OCI-LY3 (cell line): ENCODE results near the gene DYNC2I2.
"Not testable (repeated sequence)": the region's sequence is repeated elsewhere in the genome, so short reads cannot be mapped to it uniquely, and the experiment has no call there.

Experiments used
- H2AFZ ChIP-seq: fragments of 200-600, 300-600 bp; shearing (Covaris generic); 2 replicates; pipeline ENCODE4 v1.6.0; 2014; ENCODE audit warnings: antibody characterized with exemption, low read depth, low read length
- H3K27ac ChIP-seq: fragments of 200-600, 300-600 bp; sonication (generic); 2 replicates; pipeline ENCODE4 v1.5.1; 2014; ENCODE audit warnings: mild to moderate bottlenecking, low read length, moderate library complexity, mixed read lengths
- H3K27me3 ChIP-seq: fragments of 200-600, 300-600 bp; sonication (generic); 2 replicates; pipeline ENCODE4 v1.6.1; 2014; ENCODE audit warnings: low read depth, low read length, mixed read lengths
- H3K36me3 ChIP-seq: fragments of 200-600, 300-600 bp; sonication (generic); replicated peaks from 2 replicates; pipeline ENCODE3; 2014; ENCODE audit warnings: low read depth, low read length, mixed read lengths
- H3K4me1 ChIP-seq: fragments of 300-600, 200-600 bp; sonication (generic); 2 replicates; pipeline ENCODE4 v1.6.1; 2014; ENCODE audit warnings: low read length, mixed read lengths
- H3K4me2 ChIP-seq: fragments of 200-600, 300-600 bp; sonication (generic); 2 replicates; pipeline ENCODE4 v1.6.1; 2014; ENCODE audit warnings: low read length, mixed read lengths
- H3K4me3 ChIP-seq: fragments of 300-600, 200-600 bp; sonication (generic); 2 replicates; pipeline ENCODE4 v1.5.1; 2014; ENCODE audit warnings: antibody characterized with exemption, mild to moderate bottlenecking, low read length, moderate library complexity
- H3K79me2 ChIP-seq: fragments of 300-600, 200-600 bp; shearing (Covaris generic); 2 replicates; pipeline ENCODE4 v1.6.1; 2014; ENCODE audit warnings: mild to moderate bottlenecking, low read length, mixed read lengths
- H3K9ac ChIP-seq: fragments of 300-600, 200-600 bp; shearing (Covaris generic); 2 replicates; pipeline ENCODE4 v1.6.0; 2014; ENCODE audit warnings: mild to moderate bottlenecking, low read length, moderate library complexity
- H3K9me3 ChIP-seq: fragments of 200-600, 300-600 bp; shearing (Covaris generic); 2 replicates; pipeline ENCODE4 v1.6.1; 2014; ENCODE audit warnings: low read length, mixed read lengths; ENCODE audit not compliant: insufficient read depth
- H4K20me1 ChIP-seq: fragments of 200-600, 300-600 bp; sonication (generic); 2 replicates; pipeline ENCODE4 v1.6.1; 2016; ENCODE audit warnings: low read length, mixed read lengths; ENCODE audit not compliant: insufficient read depth
- EZH2phosphoT487 ChIP-seq: fragments of 200-600 bp; shearing (Covaris generic); IDR thresholded peaks from 2 replicates; pipeline ENCODE4 v1.6.1; 2018; ENCODE audit warnings: antibody characterized with exemption, mixed run types, low read depth
- TF ChIP-seq, protein P1 (sequence below): fragments of 200-600, 300-600 bp; sonication (generic); IDR thresholded peaks from 2 replicates; pipeline ENCODE4 v1.5.1; 2014; ENCODE audit warnings: antibody characterized with exemption, low read length, low read depth

Gene DYNC2I2

DNA sequence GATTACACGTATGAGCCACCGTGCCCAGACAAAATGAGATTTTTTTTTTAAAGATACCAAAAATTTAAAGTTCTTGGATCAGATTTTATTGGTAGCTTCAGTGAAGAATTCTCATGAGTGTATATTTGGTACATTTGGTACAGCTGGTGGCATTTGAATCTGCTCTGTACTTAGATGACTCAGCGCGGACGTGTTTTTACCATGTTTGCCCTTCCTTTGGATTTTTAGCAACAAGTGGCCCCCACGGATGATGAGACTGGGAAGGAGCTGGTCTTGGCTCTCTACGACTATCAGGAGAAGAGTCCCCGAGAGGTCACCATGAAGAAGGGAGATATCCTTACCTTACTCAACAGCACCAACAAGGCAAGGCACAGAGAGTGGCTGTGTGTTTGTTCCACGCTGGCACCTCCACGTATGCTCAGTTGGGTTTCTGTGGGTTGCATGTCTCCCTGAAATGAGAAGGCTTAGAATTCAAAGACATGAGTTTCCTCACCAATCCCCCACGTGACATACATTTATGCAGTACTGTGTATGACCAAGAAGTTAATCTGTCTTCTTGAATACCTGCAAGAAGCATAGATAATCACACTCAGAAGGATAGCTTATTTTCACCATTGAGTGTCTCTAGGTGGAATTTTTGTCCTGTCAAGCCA lies 67.9 kb downstream of the DYNC2I2 start:
- Histone ChIP-seq H4K20me1 (no peaks in the 10 kb centered on the region), H3K36me3 (peaks cover 45% of the 10 kb centered on the region), H3K4me3 (no peak overlapping the region), H3K27ac (no peak overlapping the region), H3K79me2 (no peaks in the 10 kb centered on the region), H2AFZ (no peak overlapping the region), H3K4me2 (no peak overlapping the region), H3K27me3 (no peaks in the 10 kb centered on the region), H3K9ac (no peak overlapping the region), H3K9me3 (no peaks in the 10 kb centered on the region), H3K4me1 (no peaks in the 10 kb centered on the region)
- TF ChIP-seq EZH2phosphoT487: no peak
- TF ChIP-seq, protein P1, sequence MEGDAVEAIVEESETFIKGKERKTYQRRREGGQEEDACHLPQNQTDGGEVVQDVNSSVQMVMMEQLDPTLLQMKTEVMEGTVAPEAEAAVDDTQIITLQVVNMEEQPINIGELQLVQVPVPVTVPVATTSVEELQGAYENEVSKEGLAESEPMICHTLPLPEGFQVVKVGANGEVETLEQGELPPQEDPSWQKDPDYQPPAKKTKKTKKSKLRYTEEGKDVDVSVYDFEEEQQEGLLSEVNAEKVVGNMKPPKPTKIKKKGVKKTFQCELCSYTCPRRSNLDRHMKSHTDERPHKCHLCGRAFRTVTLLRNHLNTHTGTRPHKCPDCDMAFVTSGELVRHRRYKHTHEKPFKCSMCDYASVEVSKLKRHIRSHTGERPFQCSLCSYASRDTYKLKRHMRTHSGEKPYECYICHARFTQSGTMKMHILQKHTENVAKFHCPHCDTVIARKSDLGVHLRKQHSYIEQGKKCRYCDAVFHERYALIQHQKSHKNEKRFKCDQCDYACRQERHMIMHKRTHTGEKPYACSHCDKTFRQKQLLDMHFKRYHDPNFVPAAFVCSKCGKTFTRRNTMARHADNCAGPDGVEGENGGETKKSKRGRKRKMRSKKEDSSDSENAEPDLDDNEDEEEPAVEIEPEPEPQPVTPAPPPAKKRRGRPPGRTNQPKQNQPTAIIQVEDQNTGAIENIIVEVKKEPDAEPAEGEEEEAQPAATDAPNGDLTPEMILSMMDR: no peak

DNA sequence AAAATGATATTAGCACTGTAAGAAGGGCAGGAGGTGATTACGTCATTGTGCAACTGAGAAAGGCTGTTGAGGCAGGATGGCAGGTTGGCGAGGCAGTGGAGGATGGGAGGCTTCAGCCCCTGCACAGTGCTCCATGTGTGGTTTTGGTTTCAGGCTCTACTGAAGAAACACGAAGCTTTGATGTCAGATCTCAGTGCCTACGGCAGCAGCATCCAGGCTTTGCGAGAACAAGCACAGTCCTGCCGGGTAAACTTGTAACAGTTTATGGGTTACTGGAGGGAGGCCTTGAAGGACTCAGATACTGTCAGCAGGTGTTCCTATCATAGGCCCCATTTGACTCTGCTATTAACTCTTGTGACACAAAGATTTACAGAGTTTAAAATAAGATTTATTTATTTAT lies 69.2 kb downstream of the DYNC2I2 start:
- Histone ChIP-seq H3K9ac (no peak overlapping the region), H4K20me1 (no peaks in the 10 kb centered on the region), H3K4me3 (no peak overlapping the region), H3K9me3 (no peaks in the 10 kb centered on the region), H3K79me2 (no peaks in the 10 kb centered on the region), H3K4me2 (no peak overlapping the region), H3K27me3 (no peaks in the 10 kb centered on the region), H2AFZ (no peak overlapping the region), H3K36me3 (peaks cover 48% of the 10 kb centered on the region), H3K27ac (no peak overlapping the region), H3K4me1 (no peaks in the 10 kb centered on the region)
- TF ChIP-seq, protein P1: no peak
- no peak for TF ChIP-seq EZH2phosphoT487

DNA sequence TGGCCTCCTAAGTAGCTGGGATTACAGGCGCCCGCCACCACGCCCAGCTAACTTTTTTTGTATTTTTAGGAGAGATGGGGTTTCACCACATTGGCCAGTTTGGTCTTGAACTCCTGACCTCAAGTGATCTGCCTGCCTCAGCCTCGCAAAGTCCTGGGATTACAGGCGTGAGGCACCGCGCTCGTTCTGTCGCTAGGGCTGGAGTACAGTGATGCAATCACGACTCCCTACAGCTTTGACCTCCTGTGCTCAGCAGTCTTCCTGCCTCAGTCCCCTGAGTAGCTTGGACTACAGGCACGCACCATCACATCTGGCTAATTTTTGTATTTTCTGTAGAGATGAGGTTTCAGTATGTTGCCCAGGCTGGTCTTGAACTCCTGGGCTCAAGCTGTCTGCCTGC lies 69.7 kb downstream of the DYNC2I2 start:
- not testable (repeated sequence) for H3K27ac ChIP-seq, H3K4me1 ChIP-seq, H3K27me3 ChIP-seq, H3K4me2 ChIP-seq, H3K79me2 ChIP-seq, H3K4me3 ChIP-seq, H4K20me1 ChIP-seq, H3K9ac ChIP-seq, H2AFZ ChIP-seq, H3K9me3 ChIP-seq
- H3K36me3 ChIP-seq: peaks cover 53% of the 10 kb centered on the region

- not testable (repeated sequence) for H3K27ac ChIP-seq, H3K27me3 ChIP-seq, H2AFZ ChIP-seq, H3K4me2 ChIP-seq, H3K4me1 ChIP-seq, H3K9ac ChIP-seq, H3K4me3 ChIP-seq, H3K79me2 ChIP-seq, H3K9me3 ChIP-seq, H4K20me1 ChIP-seq
- H3K36me3 ChIP-seq: peaks cover 60% of the 10 kb centered on the region
Observed at GRCh38 chr9:128585155-128585554, 71.5 kb downstream of the DYNC2I2 start.
